Thoracic aorta (tissue), 2 donors: Measurements from ENCODE around the gene CRTC3. TPM values are rescaled to one million over a fixed set of nuclear protein-coding genes. Genes with fewer than 3 reads are reported as not detected.

Source experiments
- ATAC-seq: fragments of 150-250 bp; one replicate; pipeline ENCODE4 v1.8.0; 2017; ENCODE audit warnings: low read depth; ENCODE audit not compliant: insufficient number of reproducible peaks, low FRiP score
- DNase-seq: peaks from one replicate; pipeline ENCODE4 v3.0.0-alpha.2; 2020; ENCODE audit warnings: low spot score
- H3K27ac ChIP-seq, 2 donors: fragments of 200-600 bp; sonication (generic); 1 replicate in 1 of 2; 2 replicates in 1 of 2; pipeline ENCODE4 v1.5.1; 2016; ENCODE audit warnings: mild to moderate bottlenecking in 2 of 2, moderate library complexity in 2 of 2
- H3K27me3 ChIP-seq: fragments of 200-600 bp; sonication (generic); replicated peaks from 2 replicates; pipeline ENCODE4 v1.6.0; 2016; ENCODE audit warnings: mild to moderate bottlenecking; ENCODE audit not compliant: insufficient read depth
- H3K36me3 ChIP-seq: fragments of 200-600 bp; sonication (generic); one replicate; pipeline ENCODE4 v1.5.1; 2016
- H3K4me1 ChIP-seq, 2 donors: fragments of 200-600 bp; sonication (generic); 1 replicate in 1 of 2; 2 replicates in 1 of 2; pipeline versions ENCODE4 v1.5.1 to v1.6.0; 2016; ENCODE audit warnings: low read depth in 2 of 2, mild to moderate bottlenecking in 1 of 2; ENCODE audit not compliant: control insufficient read depth in 1 of 2
- H3K4me3 ChIP-seq: fragments of 200-600 bp; sonication (generic); 2 replicates; pipeline ENCODE4 v1.5.1; 2016; ENCODE audit warnings: mild to moderate bottlenecking
- H3K9me3 ChIP-seq: fragments of 200-600 bp; sonication (generic); 2 replicates; pipeline ENCODE4 v1.5.1; 2016
- CTCF ChIP-seq: fragments of 200-600 bp; sonication (generic); IDR thresholded peaks from one replicate; pipeline ENCODE4 v1.5.1; 2019; ENCODE audit warnings: antibody characterized with exemption
- total RNA-seq, 2 donors: library from RNA; depleted of rRNA; stranded (reverse); fragments of >200 nt; gene quantifications; one replicate each; pipeline versions ENCODE4 v1.1.0 to v1.2.3, GENCODE V29; 2016

CRTC3 gene
- total RNA-seq, 2 donors from 2014 or later, result 73.2 to 89.8 TPM

GRCh38 chr15:90647326-90647725 lies 117.6 kb downstream of the CRTC3 start:
- H3K4me1 ChIP-seq, result peaks cover 6 to 20% of the 10 kb centered on the region in 2 donors
- H3K27ac ChIP-seq, result no peak overlapping the region
- no peaks in the 10 kb centered on the region for H3K9me3 ChIP-seq
- no peak for TF ChIP-seq CTCF
- no peak overlapping the region for H3K4me3 ChIP-seq
- H3K27me3 ChIP-seq, result no peaks in the 10 kb centered on the region
- no peak for ATAC-seq
- DNase-seq, result no peak
- H3K36me3 ChIP-seq, result peaks cover 11% of the 10 kb centered on the region

GRCh38 chr15:90648137-90649070 lies 118.7 kb downstream of the CRTC3 start:
- Histone ChIP-seq H3K27ac (no peak overlapping the region), H3K9me3 (no peaks in the 10 kb centered on the region), H3K27me3 (no peaks in the 10 kb centered on the region), H3K4me1 (peaks cover 6 to 20% of the 10 kb centered on the region in 2 donors), H3K36me3 (peaks cover under 1% of the 10 kb centered on the region), H3K4me3 (peak overlapping the region; percentile 39)
- peak; percentile 93 for TF ChIP-seq CTCF
- DNase-seq, result peak; percentile 64
- ATAC-seq, result peak; percentile 62

GRCh38 chr15:90650117-90650955 lies 120.6 kb downstream of the CRTC3 start:
- H3K4me3 ChIP-seq, result no peak overlapping the region
- DNase-seq (no peak), ATAC-seq (no peak)
- H3K36me3 ChIP-seq, result no peaks in the 10 kb centered on the region
- no peak for TF ChIP-seq CTCF
- no peaks in the 10 kb centered on the region for H3K27me3 ChIP-seq
- peaks cover 10 to 30% of the 10 kb centered on the region in 2 donors for H3K4me1 ChIP-seq
- no peak overlapping the region for H3K27ac ChIP-seq
- H3K9me3 ChIP-seq, result no peaks in the 10 kb centered on the region

GRCh38 chr15:90650956-90651689 lies 121.4 kb downstream of the CRTC3 start:
- TF ChIP-seq CTCF, result no peak
- H3K27ac ChIP-seq, result no peak overlapping the region
- H3K4me3 ChIP-seq, result no peak overlapping the region
- H3K36me3 ChIP-seq, result no peaks in the 10 kb centered on the region
- H3K9me3 ChIP-seq, result no peaks in the 10 kb centered on the region
- ATAC-seq, result no peak
- peaks cover 10 to 30% of the 10 kb centered on the region in 2 donors for H3K4me1 ChIP-seq
- DNase-seq, result no peak
- no peaks in the 10 kb centered on the region for H3K27me3 ChIP-seq
